Sigmoid colon (tissue), 4 donors: ENCODE data around the gene KRTAP10-4.

Source experiments
- EP300 ChIP-seq, 4 donors: sonication (generic); formaldehyde crosslinking; IDR thresholded peaks; one replicate each; pipeline ENCODE4 v1.6.1; 2017; ENCODE audit warnings: antibody characterized with exemption in 4 of 4
- POLR2AphosphoS5 ChIP-seq, 4 donors: sonication (generic); formaldehyde crosslinking; IDR thresholded peaks; one replicate each; pipeline ENCODE4 v1.6.1; 2017; ENCODE audit warnings: antibody characterized with exemption in 4 of 4
- TF ChIP-seq, protein P1 (sequence below), 4 experiments: fragments of 450-650 bp in 3 of 4; fragments of 200-600 bp in 1 of 4; IDR thresholded peaks; one replicate each; pipeline ENCODE4 v1.5.1; 2016 to 2019; ENCODE audit warnings: antibody characterized with exemption in 4 of 4, mild to moderate bottlenecking in 3 of 4, moderate library complexity in 2 of 4

DNA sequence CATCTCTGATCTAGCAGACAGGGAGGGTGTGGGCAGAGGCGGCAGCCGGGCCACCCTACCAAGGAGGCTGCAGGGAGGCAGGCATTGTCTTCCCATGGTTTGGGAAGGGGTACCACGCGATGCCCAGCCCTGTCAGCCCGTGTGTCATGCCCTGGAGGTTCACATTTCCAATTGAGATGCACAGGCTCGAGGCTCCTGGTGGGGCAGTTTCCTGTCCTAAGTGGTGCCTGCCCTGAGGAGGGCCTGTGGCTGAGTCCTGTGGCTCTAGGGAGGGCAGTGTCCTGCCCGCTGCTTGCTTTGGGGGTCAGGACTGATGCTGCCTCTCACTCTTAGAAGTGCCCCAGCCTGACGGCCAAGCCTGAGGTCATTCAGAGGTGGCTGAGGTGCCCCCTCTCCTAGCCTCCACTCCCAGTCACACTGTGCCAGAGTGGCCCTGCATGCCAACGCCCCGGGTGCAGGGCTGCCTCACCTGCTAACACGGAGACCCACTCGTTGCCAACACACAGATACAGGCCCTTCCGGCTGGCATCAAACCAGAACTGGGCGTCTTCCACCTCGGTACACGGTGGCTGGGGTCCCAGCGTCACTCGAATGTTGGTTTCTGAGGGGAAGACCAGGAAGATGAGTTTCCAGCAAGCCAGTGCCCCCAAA is 45.4 kb upstream of the KRTAP10-4 start:
- TF ChIP-seq, protein P1, sequence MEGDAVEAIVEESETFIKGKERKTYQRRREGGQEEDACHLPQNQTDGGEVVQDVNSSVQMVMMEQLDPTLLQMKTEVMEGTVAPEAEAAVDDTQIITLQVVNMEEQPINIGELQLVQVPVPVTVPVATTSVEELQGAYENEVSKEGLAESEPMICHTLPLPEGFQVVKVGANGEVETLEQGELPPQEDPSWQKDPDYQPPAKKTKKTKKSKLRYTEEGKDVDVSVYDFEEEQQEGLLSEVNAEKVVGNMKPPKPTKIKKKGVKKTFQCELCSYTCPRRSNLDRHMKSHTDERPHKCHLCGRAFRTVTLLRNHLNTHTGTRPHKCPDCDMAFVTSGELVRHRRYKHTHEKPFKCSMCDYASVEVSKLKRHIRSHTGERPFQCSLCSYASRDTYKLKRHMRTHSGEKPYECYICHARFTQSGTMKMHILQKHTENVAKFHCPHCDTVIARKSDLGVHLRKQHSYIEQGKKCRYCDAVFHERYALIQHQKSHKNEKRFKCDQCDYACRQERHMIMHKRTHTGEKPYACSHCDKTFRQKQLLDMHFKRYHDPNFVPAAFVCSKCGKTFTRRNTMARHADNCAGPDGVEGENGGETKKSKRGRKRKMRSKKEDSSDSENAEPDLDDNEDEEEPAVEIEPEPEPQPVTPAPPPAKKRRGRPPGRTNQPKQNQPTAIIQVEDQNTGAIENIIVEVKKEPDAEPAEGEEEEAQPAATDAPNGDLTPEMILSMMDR (IDR thresholded peaks at IDR 0.05), result no peak
- TF ChIP-seq EP300 (IDR thresholded peaks at IDR 0.05) (no peak), POLR2AphosphoS5 (IDR thresholded peaks at IDR 0.05) (no peak)
